ENCODE measurements around the gene HIGD1B. TPM values are rescaled to one million over a fixed set of nuclear protein-coding genes. Genes with fewer than 3 reads are reported as not detected.

HIGD1B gene
- total and polyA plus RNA-seq, 2 of the 13 experiments (the other 11 are each of a cell fraction or from before 2014, with no cell fraction given) = not detected

- Histone ChIP-seq H3K27ac (ENCODE audit: extremely low read length, insufficient read depth, low read length) (no peak overlapping the region), H4K20me1 (ENCODE audit: insufficient read depth, low read length) (no peaks in the 10 kb centered on the region; the same call in 1 of the 2 replicates), H3K36me3 (replicated peaks in 1 of 2; ENCODE audit: control insufficient read depth in 1 of 2, insufficient read depth in 2 of 2, low read length in 2 of 2) (peaks cover 23 to 40% of the 10 kb centered on the region in 2 experiments), H3K4me3 (replicated peaks in 1 of 3; ENCODE audit: insufficient read depth in 1 of 3, low read depth in 2 of 3, low read length in 3 of 3) (no peak overlapping the region), H3K9ac (ENCODE audit: insufficient read depth, low read depth, low read length) (no peak overlapping the region), H3K4me2 (ENCODE audit: low read depth, low read length) (no peak overlapping the region), H3K4me1 (ENCODE audit: insufficient read depth, low read length) (peaks cover 9% of the 10 kb centered on the region; the same call in 1 of the 2 replicates), H3K79me2 (ENCODE audit: insufficient read depth, low read length) (no peaks in the 10 kb centered on the region), H3K27me3 (ENCODE audit: control insufficient read depth in 1 of 2, insufficient read depth in 2 of 2, low read length in 2 of 2) (no peaks in the 10 kb centered on the region), H2AFZ (ENCODE audit: low read length) (no peak overlapping the region), H3K9me3 (ENCODE audit: low read length) (no peaks in the 10 kb centered on the region)
- no peak for ATAC-seq
- ChIA-PET POLR2A (no interaction called here), CTCF (ENCODE audit: low intra/inter-chr PET ratio, low total read pairs) (no interaction called here)
- BruUV-seq (replicated peaks) = no TSS peak
- in situ Hi-C loops (cut with HindIII; ENCODE audit: extremely low pct_ligation_motif_present, low pct_unique_long_range_greater_than_20kb) (no loop called here), intact Hi-C loops (cut with micrococcal nuclease; ENCODE audit: unreplicated experiment) (no loop called here)
- WGBS (ENCODE audit: low lambda C conversion rate) = 95% methylated on average over 12 of the region's 12 CpGs
- no peak for FAIRE-seq
- DNase-seq (ENCODE audit: low spot score) = no peak
- peak; percentile 72 for TF ChIP-seq RBM22 (optimal IDR thresholded peaks at IDR 0.05; ENCODE audit: low read length)
- peak; percentile 50 for TF ChIP-seq AGO2 (optimal IDR thresholded peaks at IDR 0.05; ENCODE audit: low read depth, low read length)
- no peak for TF ChIP-seq SETDB1 (CRISPR knock-in tag; IDR thresholded peaks at IDR 0.05; ENCODE audit: borderline replicate concordance)
Measured at GRCh38 chr17:44848961-44849489, 1.3 kb downstream of the HIGD1B start.

DNA sequence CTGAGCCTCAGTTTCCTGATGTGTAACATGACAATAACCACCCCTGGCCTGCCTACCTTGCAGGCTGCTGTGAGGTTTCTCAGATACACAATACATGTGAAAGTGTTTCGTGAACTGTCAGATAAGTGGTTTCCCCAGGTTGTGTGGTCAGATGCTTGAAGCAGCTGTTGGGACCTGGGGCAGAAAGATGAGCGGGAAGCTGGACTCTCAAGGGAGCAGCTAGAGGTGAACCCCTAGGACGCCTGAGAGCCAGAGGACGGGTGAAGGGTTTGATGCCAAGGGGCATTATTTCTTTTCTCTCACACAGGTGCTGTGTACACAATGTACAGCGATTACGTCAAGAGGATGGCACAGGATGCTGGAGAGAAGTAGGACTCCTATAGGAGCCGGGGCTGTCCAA, 2.3 kb downstream of the HIGD1B start:
- BruUV-seq (replicated peaks) = TSS peak; percentile 34
- no peaks in the 10 kb centered on the region for H3K27me3 ChIP-seq (ENCODE audit: control insufficient read depth in 1 of 2, insufficient read depth in 2 of 2, low read length in 2 of 2)
- no peak overlapping the region for H3K27ac ChIP-seq (ENCODE audit: extremely low read length, insufficient read depth, low read length)
- no peaks in the 10 kb centered on the region for H3K9me3 ChIP-seq (ENCODE audit: low read length)
- H3K79me2 ChIP-seq (ENCODE audit: insufficient read depth, low read length) = no peaks in the 10 kb centered on the region
- ChIA-PET CTCF (ENCODE audit: low intra/inter-chr PET ratio, low total read pairs) (no interaction called here), POLR2A (no interaction called here)
- no peak overlapping the region for H3K4me2 ChIP-seq (ENCODE audit: low read depth, low read length)
- H3K4me3 ChIP-seq (replicated peaks in 1 of 3; ENCODE audit: insufficient read depth in 1 of 3, low read depth in 2 of 3, low read length in 3 of 3) = no peak overlapping the region
- intact Hi-C loops (cut with micrococcal nuclease; ENCODE audit: unreplicated experiment) (no loop called here), in situ Hi-C loops (cut with HindIII; ENCODE audit: extremely low pct_ligation_motif_present, low pct_unique_long_range_greater_than_20kb) (no loop called here)
- no peaks in the 10 kb centered on the region; the same call in 1 of the 2 replicates for H4K20me1 ChIP-seq (ENCODE audit: insufficient read depth, low read length)
- DNase-seq (ENCODE audit: low spot score) = no peak
- H3K9ac ChIP-seq (ENCODE audit: insufficient read depth, low read depth, low read length) = no peak overlapping the region
- TF ChIP-seq ISX (CRISPR knock-in tag; conservative IDR thresholded peaks at IDR 0.05) (no peak), ONECUT2 (CRISPR knock-in tag; IDR thresholded peaks at IDR 0.05) (no peak), ETV6 (CRISPR knock-in tag; conservative IDR thresholded peaks at IDR 0.05) (no peak), NFYC (CRISPR knock-in tag; IDR thresholded peaks at IDR 0.05) (no peak), EED (CRISPR knock-in tag; IDR thresholded peaks at IDR 0.05) (no peak), NR0B2 (CRISPR knock-in tag; IDR thresholded peaks at IDR 0.05) (no peak), MAFG (CRISPR knock-in tag; IDR thresholded peaks at IDR 0.05) (no peak), HMG20A (CRISPR knock-in tag; IDR thresholded peaks at IDR 0.05; ENCODE audit: borderline replicate concordance) (no peak), JUNB (CRISPR knock-in tag; IDR thresholded peaks at IDR 0.05; ENCODE audit: borderline replicate concordance) (no peak), RBM22 (optimal IDR thresholded peaks at IDR 0.05; ENCODE audit: low read length) (no peak), ZMYM4 (CRISPR knock-in tag; IDR thresholded peaks at IDR 0.05) (no peak), ZNF703 (CRISPR knock-in tag; IDR thresholded peaks at IDR 0.05; ENCODE audit: borderline replicate concordance) (no peak)
- TF ChIP-seq, protein P1, sequence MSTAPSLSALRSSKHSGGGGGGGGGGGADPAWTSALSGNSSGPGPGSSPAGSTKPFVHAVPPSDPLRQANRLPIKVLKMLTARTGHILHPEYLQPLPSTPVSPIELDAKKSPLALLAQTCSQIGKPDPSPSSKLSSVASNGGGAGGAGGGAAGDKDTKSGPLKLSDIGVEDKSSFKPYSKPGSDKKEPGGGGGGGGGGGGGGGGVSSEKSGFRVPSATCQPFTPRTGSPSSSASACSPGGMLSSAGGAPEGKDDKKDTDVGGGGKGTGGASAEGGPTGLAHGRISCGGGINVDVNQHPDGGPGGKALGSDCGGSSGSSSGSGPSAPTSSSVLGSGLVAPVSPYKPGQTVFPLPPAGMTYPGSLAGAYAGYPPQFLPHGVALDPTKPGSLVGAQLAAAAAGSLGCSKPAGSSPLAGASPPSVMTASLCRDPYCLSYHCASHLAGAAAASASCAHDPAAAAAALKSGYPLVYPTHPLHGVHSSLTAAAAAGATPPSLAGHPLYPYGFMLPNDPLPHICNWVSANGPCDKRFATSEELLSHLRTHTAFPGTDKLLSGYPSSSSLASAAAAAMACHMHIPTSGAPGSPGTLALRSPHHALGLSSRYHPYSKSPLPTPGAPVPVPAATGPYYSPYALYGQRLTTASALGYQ (CRISPR knock-in tag; IDR thresholded peaks at IDR 0.05) = no peak
- ATAC-seq = no peak
- no peak overlapping the region for H2AFZ ChIP-seq (ENCODE audit: low read length)
- H3K4me1 ChIP-seq (ENCODE audit: insufficient read depth, low read length) = no peaks in the 10 kb centered on the region
- WGBS (ENCODE audit: low lambda C conversion rate) = 94% methylated on average over 7 of the region's 7 CpGs
- FAIRE-seq = no peak
- H3K36me3 ChIP-seq (replicated peaks in 1 of 2; ENCODE audit: control insufficient read depth in 1 of 2, insufficient read depth in 2 of 2, low read length in 2 of 2) = peaks cover 32 to 50% of the 10 kb centered on the region in 2 experiments

All from HepG2 (cell line).